Ovary (tissue), 9 donors: ENCODE results near the gene THSD7A. TPM values are rescaled to one million over a fixed set of nuclear protein-coding genes. Genes with fewer than 3 reads are reported as not detected.

Source experiments
- DNase-seq, 5 donors: peaks; one replicate each; pipeline ENCODE4 v3.0.0-alpha.2; 2019 to 2020
- H3K27ac ChIP-seq, 2 donors: fragments of 200-600 bp; one replicate each; pipeline versions ENCODE4 v1.5.1 to v1.8.0; 2019 to 2022
- H3K27me3 ChIP-seq: fragments of 200-600 bp; one replicate; pipeline ENCODE4 v1.8.0; 2022
- H3K36me3 ChIP-seq: fragments of 200-600 bp; sonication (generic); one replicate; pipeline ENCODE4 v1.5.1; 2019
- H3K4me1 ChIP-seq: one replicate; pipeline ENCODE4 v1.8.1; 2013; ENCODE audit warnings: mild to moderate bottlenecking, moderate library complexity; ENCODE audit not compliant: insufficient read depth
- H3K4me3 ChIP-seq: fragments of 200-600 bp; sonication (generic); one replicate; pipeline ENCODE4 v1.5.1; 2017
- H3K9me3 ChIP-seq, 2 donors: fragments of 200-600 bp in 1 of 2; sonication (generic) in 1 of 2; one replicate each; pipeline versions ENCODE4 v1.5.1 to v1.8.1; 2013 to 2019; ENCODE audit warnings: mild to moderate bottlenecking in 1 of 2, moderate library complexity in 1 of 2
- CTCF ChIP-seq, 3 donors: fragments of 450-650 bp in 2 of 3; fragments of 200-600 bp in 1 of 3; IDR thresholded peaks; one replicate each; pipeline versions ENCODE4 v1.5.1 to v1.8.0; 2016 to 2022; ENCODE audit warnings: antibody characterized with exemption in 3 of 3, mild to moderate bottlenecking in 1 of 3
- EP300 ChIP-seq: sonication (generic); formaldehyde crosslinking; IDR thresholded peaks from one replicate; pipeline ENCODE4 v1.6.1; 2017; ENCODE audit warnings: antibody characterized with exemption
- POLR2A ChIP-seq: fragments of 450-650 bp; IDR thresholded peaks from one replicate; pipeline ENCODE4 v1.6.1; 2017; ENCODE audit warnings: antibody characterized with exemption, mild to moderate bottlenecking, moderate library complexity
- WGBS, 3 donors: extraction: QIAGEN DNeasy Blood & Tissue Kit in 1 of 3; methylation state at CpG; one replicate each; pipeline versions ENCODE4 v1.1.5 to v1.1.7; 2013 to 2017; 5-methylcytosine and 5-hydroxymethylcytosine counted together
- intact Hi-C, 4 donors: fragments of 100-400 bp; cut with DNase I; formaldehyde crosslinking; loops; one replicate each; pipeline versions ENCODE4 v1.11.0 to v1.15.1; 2022 to 2023
- polyA plus RNA-seq, 2 donors: library from polyadenylated mRNA; stranded (reverse); fragments of 200-250 nt in 1 of 2; fragments of 350-450 nt in 1 of 2; fragmentation: Illumina TruSeq in 1 of 2; extraction: RNeasy Lipid Tissue Mini Kit (QIAGEN cat#74804) in 1 of 2; gene quantifications; one replicate each; pipeline ENCODE4 v1.2.3, GENCODE V29; 2013 to 2014
- total RNA-seq, 7 donors: library from RNA; depleted of rRNA in 2 of 7; stranded (reverse); fragments of >200 nt in 2 of 7; fragmentation: NEBNext Ultra II Directional in 3 of 7; extraction: Animal tissue kit (Norgen Biotek cat#: 25700) in 3 of 7; gene quantifications; one replicate each; pipeline versions ENCODE4 v1.1.0 to v1.2.4, GENCODE V29; 2016 to 2023
- donor health status: DM: no; HTN: no; CAD: no; lungs with moderate emphysema.
- donor health status: DM: no; HTN: no; CAD: no.
- donor health status: Bipolar disorder and iron deficiency.
- donor health status: DM: yes; HTN: yes; CAD: no.
- donor health status: DM: no; HTN: no; CAD: no.
- donor health status: DM: yes; HTN: yes; CAD: no.

The THSD7A gene
- total and polyA plus RNA-seq, 9 donors, result 1.8 to 12.1 (median 3.6) TPM

- no peak overlapping the region for H3K27ac ChIP-seq
- WGBS, 3 donors, result 95% methylated on average over 4 of the region's 4 CpGs
- TF ChIP-seq EP300 (no peak), POLR2A (no peak), CTCF (IDR thresholded peaks at IDR 0.05) (no peak)
- no peak for DNase-seq
- H3K9me3 ChIP-seq, result no peaks in the 10 kb centered on the region
- H3K36me3 ChIP-seq, result no peaks in the 10 kb centered on the region
- intact Hi-C loops, result no loop called here
- H3K27me3 ChIP-seq, result no peaks in the 10 kb centered on the region
- H3K4me1 ChIP-seq, result no peaks in the 10 kb centered on the region
- no peak overlapping the region for H3K4me3 ChIP-seq
Measured at GRCh38 chr7:11804621-11805020, 27.4 kb downstream of the THSD7A start.

- 80 to 87% (median 82%) methylated on average over 4 of the region's 4 CpGs for WGBS, 3 donors
- H3K4me3 ChIP-seq, result no peak overlapping the region
- no peak overlapping the region for H3K27ac ChIP-seq
- intact Hi-C loops, result no loop called here
- no peaks in the 10 kb centered on the region for H3K9me3 ChIP-seq
- H3K4me1 ChIP-seq, result no peaks in the 10 kb centered on the region
- DNase-seq, result no peak
- TF ChIP-seq POLR2A (no peak), CTCF (IDR thresholded peaks at IDR 0.05) (no peak), EP300 (no peak)
- H3K27me3 ChIP-seq, result no peaks in the 10 kb centered on the region
- no peaks in the 10 kb centered on the region for H3K36me3 ChIP-seq
Measured at GRCh38 chr7:11795231-11795630, 36.8 kb downstream of the THSD7A start.

DNA sequence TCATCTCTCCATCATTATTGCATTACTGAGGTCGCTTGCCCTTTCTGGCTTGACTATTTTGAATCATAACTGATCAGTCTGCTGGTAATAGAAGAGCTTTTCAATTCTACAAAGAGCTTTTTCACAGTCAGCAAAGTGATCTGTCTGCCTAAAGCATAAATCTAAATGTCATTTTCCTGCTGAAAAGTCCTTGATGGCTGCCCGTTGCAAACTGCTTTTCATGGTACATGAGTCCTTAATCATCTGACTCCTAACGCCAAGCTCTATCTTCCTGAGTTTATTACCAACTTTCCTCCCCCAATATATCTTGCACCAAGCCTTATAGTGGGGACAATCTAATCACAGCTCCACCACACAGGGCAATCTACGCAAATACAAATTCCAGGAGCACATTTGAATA is 39.8 kb downstream of the THSD7A start:
- Histone ChIP-seq H3K36me3 (no peaks in the 10 kb centered on the region), H3K27me3 (no peaks in the 10 kb centered on the region), H3K4me3 (no peak overlapping the region), H3K27ac (no peak overlapping the region), H3K9me3 (no peaks in the 10 kb centered on the region), H3K4me1 (no peaks in the 10 kb centered on the region)
- DNase-seq, result no peak
- 76 to 83% (median 81%) methylated on average over 4 of the region's 4 CpGs for WGBS, 3 donors
- TF ChIP-seq POLR2A (no peak), EP300 (no peak), CTCF (IDR thresholded peaks at IDR 0.05) (no peak)
- intact Hi-C loops, result no loop called here

DNA sequence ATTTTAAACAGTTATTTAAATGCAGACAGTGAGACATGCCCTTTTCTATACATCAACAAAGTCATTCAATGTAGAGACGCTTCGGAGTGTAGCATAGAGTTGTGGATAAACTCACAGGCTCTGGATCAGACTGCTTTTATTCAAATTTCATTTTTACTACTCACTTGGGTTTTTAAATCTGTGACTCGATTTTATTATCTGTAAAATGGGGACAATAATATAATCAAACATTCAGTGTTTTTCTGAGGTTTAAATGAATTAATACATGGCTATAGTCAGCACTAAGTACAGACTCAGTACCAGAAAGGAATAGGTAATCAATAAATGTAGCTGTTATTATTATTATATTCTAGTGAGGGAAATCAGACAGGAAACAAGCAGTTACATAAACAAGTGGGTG is 43.4 kb downstream of the THSD7A start:
- H3K9me3 ChIP-seq, result no peaks in the 10 kb centered on the region
- no peak overlapping the region for H3K4me3 ChIP-seq
- intact Hi-C loops, result no loop called here
- no peak overlapping the region for H3K27ac ChIP-seq
- H3K4me1 ChIP-seq, result no peaks in the 10 kb centered on the region
- TF ChIP-seq POLR2A (no peak), CTCF (IDR thresholded peaks at IDR 0.05) (no peak), EP300 (no peak)
- no peaks in the 10 kb centered on the region for H3K27me3 ChIP-seq
- DNase-seq, result no peak
- 89 to 94% (median 92%) methylated on average over 3 of the region's 3 CpGs for WGBS, 3 donors
- H3K36me3 ChIP-seq, result no peaks in the 10 kb centered on the region

- 77 to 82% (median 79%) methylated on average over 4 of the region's 4 CpGs for WGBS, 3 donors
- Histone ChIP-seq H3K36me3 (no peaks in the 10 kb centered on the region), H3K27ac (no peak overlapping the region), H3K27me3 (no peaks in the 10 kb centered on the region), H3K4me3 (no peak overlapping the region), H3K4me1 (no peaks in the 10 kb centered on the region), H3K9me3 (no peaks in the 10 kb centered on the region)
- TF ChIP-seq CTCF (IDR thresholded peaks at IDR 0.05), result no peak
- TF ChIP-seq EP300, result no peak
- TF ChIP-seq POLR2A, result no peak
- no peak for DNase-seq
- intact Hi-C loops, result no loop called here
Measured at GRCh38 chr7:11787534-11787933, 44.5 kb downstream of the THSD7A start.
